Dedifferentiated amniotic fluid mesenchymal stem cell (primary cell): Measurements from ENCODE around the gene MTHFD1L.
"Not testable (repeated sequence)": the region's sequence is repeated elsewhere in the genome, so short reads cannot be mapped to it uniquely, and the experiment has no call there.

Experiments
- DNase-seq: peaks from one replicate; pipeline ENCODE4 v3.0.0-alpha.2; 2016; ENCODE audit errors: extremely low spot score

Gene MTHFD1L

DNA sequence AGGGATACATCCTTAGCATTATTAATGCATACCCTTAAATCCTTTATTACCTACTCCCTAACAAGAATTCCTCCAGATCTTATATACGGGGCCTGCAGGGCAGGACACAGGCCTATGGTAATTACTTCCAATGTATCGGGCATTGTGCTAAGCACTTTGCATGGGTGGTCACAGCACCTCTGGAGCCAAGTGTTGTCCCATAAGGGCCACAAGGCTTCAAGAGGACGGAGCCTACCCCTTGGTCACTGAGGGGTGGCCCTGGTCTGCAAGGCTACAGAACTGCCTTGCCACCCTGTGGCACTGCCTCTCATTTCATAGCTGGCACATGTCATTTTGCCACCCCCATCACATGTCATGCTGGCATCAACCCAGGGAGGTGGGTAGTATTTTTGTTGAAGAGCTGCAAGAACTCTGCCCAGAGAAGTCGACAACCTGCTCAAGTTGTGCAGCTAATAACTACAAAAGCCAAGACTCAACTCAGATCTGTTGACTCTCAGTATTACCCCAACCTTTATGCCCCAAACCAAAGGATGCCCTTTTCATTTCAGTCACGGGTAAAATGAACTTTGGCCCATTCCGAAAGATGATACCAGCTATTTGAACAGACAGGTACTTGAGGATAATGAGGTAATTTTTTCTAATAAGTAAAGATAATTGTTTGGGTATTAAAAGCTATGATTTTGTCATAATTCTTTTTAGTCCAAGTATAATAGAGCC is 230.2 kb downstream of the MTHFD1L start:
- DNase-seq = no peak

- no peak for DNase-seq
These were observed 230.7 kb downstream of the MTHFD1L start for GRCh38 chr6:151096255-151096612.

GRCh38 chr6:151096691-151097606 is 231.4 kb downstream of the MTHFD1L start:
- DNase-seq = no peak

DNA sequence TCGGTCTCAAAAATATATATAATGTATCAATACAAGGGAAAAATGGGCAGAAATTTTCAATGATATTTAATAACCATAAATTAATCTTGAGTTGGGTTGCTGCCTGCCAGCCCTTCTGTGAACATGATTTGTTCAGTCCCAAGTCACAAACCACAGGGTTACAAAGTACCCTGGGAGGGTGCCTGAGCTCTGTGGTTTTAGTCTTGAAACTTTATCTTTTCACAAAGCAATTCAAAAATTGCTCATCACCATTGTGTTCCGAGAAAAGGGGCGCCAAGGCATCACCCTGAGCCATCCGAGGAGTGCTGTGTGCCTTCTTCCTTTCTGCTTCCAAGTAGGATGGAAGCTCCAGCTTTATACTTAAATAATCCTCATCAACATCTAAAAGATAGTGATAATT is 232.7 kb downstream of the MTHFD1L start:
- no peak for DNase-seq

GRCh38 chr6:151100326-151100725 is 234.8 kb downstream of the MTHFD1L start:
- DNase-seq = no peak

DNA sequence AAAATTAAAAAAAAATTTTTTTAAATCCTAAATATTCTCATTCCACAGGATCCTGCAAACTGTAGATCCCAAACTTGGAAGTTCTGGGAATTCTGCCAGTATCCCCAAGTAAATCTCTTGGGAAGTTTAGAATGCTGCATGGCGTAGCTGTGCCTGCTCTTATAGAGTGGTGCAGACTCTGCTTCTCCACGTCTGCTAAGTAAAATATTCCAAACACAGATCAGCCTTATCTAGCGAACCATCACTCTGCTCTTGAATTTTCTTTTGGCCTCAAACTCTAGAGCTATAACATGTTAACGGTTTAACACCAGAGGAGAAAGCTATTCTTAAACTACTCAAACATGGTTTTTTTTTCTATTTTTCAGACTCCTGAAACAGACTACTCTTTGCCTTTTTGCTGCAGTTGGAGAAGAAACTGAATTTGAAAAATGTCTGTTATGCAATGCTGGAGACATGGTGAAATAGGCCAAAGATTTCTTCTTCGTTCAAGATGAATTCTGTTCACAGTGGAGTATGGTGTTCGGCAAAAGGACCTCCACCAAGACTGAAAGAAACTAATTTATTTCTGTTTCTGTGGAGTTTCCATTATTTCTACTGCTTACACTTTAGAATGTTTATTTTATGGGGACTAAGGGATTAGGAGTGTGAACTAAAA is 235.8 kb downstream of the MTHFD1L start:
- no peak for DNase-seq

- DNase-seq = no peak
These were observed 236.6 kb downstream of the MTHFD1L start for GRCh38 chr6:151101816-151102694.

DNA sequence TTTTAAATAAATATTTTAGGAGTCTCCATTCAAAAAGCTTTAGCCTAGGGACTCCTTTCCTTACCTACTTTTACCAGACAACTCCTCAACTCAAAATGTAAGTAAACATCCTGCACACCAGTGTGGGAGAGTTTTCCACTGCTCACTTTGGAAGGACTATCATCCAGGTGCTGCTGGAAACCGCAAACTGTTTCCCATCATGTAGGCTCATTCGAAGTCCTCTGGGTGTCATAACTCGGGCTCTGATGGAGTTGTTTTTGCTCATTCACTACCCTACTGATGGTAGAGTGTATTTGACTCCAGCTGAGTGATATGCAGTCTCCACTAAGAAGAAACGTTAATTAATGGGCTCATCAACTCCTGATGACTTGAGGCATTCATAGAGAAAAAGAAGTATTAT is 237.8 kb downstream of the MTHFD1L start:
- no peak for DNase-seq

DNA sequence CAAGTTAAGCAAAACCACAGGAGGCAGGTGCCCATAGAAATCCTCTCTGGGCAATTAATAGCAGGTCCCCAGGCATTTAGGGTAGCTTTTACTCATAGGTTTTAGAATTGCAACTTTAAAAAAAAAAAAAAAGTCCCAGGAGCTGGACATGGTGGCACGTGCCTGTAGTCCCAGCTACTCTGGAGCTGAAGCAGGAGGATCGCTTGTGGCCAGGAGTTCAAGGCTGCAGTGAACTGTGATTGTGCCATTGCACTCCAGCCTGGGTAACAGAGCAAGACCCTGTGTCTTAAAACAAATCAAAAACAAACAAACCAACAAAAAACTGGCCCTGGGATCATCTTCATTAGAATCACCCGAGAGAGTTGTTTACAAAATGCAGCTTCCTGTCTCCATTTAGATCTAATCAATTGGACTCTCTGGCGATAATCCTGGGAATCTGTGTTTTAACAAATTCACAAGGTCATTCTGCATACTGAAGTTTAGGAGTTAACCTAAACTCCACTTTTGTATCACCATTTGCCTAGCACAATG is 242.5 kb downstream of the MTHFD1L start:
- no peak for DNase-seq

- no peak for DNase-seq
These were observed 243.0 kb downstream of the MTHFD1L start for GRCh38 chr6:151108548-151108947.

GRCh38 chr6:151109361-151109760 is 243.9 kb downstream of the MTHFD1L start:
- peak; percentile 53 for DNase-seq

DNA sequence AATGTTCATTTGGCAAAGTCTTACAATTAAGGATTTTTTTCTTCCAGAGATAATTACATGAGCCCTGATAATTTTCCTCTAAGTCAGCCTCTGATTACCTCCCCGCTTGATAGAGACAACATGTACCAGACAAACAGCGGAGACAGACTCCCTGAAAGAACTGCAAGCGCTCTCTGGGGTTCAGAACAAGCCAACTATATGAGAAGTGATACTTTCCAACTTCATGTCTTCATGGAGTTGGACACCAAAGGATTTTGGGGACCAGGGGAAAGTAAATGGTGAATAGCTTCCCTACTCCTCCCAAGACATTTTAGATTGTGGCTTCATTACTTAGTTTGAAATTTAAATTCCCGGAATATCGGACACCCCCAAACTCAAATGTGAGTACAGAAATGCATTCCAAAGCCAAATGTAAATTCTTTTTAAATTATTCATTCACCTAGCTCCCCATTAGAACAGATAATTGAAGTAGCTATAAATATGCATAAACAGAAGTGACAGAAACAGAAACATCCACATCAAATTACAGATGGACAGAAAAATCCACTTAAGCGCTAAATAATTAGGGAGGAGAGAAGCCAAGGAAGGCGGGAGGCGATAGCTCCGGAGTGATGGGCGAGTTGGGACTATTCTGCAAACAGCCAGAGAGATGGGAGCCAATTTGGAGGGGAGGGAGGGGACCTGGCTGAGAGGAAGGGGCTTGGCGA is 244.5 kb downstream of the MTHFD1L start:
- no peak for DNase-seq

DNA sequence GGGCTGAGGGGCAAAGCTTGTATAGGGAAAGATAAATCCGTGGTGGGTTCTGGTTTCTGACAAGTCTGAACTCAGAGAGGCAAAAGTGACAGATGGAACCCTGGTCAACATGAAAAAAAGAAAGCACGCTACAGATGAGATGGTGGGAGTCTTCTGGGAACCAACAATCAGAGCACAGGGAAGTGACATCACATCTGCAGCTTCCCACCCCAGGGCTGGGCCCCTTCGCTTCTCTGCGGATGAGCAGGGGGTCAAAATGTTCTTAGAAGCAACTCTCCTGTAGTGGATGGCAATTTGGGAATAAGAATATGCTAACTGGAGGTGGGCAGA is 245.0 kb downstream of the MTHFD1L start:
- DNase-seq = no peak

GRCh38 chr6:151111670-151112069 is 246.2 kb downstream of the MTHFD1L start:
- DNase-seq = no peak

DNA sequence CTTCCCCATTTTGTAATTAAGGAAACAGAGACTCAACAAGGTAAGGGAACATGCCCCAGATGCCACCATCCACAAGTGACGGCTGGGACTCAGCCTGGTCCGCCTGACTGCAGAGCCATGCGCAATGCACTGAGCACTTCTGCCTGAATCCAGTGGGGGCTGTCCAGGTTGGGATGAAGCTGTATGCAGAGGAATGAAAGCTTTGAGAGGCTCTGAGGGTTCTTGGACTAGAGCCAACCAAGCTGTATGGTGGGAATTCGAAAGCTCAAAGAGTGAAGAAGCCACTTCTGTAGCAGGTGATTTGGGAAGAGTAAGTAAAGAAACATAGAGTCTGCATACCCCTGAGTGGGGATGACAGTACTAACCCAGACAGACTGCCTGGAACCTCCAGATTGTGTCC is 246.6 kb downstream of the MTHFD1L start:
- DNase-seq = no peak

DNA sequence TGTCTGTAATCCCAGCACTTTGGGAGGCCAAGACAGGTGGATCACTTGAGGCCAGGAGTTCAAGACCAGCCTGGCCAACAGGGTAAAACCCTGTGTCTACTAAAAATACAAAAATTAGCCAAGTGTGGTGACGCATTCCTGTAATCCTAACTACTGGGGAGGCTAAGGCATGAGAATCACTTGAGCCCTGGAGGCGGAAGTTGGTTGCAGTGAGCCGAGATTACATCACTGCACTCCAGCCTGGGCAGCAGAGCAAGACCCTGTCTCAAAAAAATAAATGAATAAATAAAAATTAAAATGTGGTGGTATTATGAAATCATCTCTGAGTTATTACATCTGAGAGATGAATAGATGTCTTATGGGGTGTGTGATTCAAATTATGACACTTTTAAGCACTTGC is 247.4 kb downstream of the MTHFD1L start:
- not testable (repeated sequence) for DNase-seq

GRCh38 chr6:151113641-151114040 is 248.1 kb downstream of the MTHFD1L start:
- no peak for DNase-seq

- DNase-seq = no peak
These were observed 253.1 kb downstream of the MTHFD1L start for GRCh38 chr6:151118461-151119123.

- no peak for DNase-seq
These were observed 254.5 kb downstream of the MTHFD1L start for GRCh38 chr6:151119823-151120524.

GRCh38 chr6:151121900-151122299 is 256.4 kb downstream of the MTHFD1L start:
- no peak for DNase-seq
